H7 (cell line): ENCODE measurements around the gene DIO1. TPM values are rescaled to one million over a fixed set of nuclear protein-coding genes. Genes with fewer than 3 reads are reported as not detected.

ENCODE experiments used
- DNase-seq: peaks from one replicate; pipeline ENCODE4 v3.0.0; 2012
- H3K27me3 ChIP-seq: 2 replicates; pipeline ENCODE4 v1.6.0; 2011; ENCODE audit warnings: mild to moderate bottlenecking, low read length; ENCODE audit not compliant: control insufficient read depth, insufficient read depth
- H3K36me3 ChIP-seq: replicated peaks from 2 replicates; pipeline ENCODE4 v1.5.1; 2011; ENCODE audit warnings: low read length; ENCODE audit not compliant: control insufficient read depth, insufficient read depth
- H3K4me3 ChIP-seq: 2 replicates; pipeline ENCODE4 v1.5.1; 2011; ENCODE audit warnings: low read depth, mild to moderate bottlenecking, control low read depth, low read length, moderate library complexity; ENCODE audit not compliant: insufficient read depth
- total RNA-seq: library from RNA; depleted of rRNA; stranded (reverse); fragments of >200 nt; shearing (Covaris generic); gene quantifications from 2 replicates; pipeline ENCODE4 v1.2.3, GENCODE V29; 2014

DIO1 gene
- total RNA-seq, 1 experiment from 2014 or later = not detected

GRCh38 chr1:53909946-53910345 is 16.0 kb downstream of the DIO1 start:
- H3K27me3 ChIP-seq = no peaks in the 10 kb centered on the region
- H3K36me3 ChIP-seq = no peaks in the 10 kb centered on the region
- H3K4me3 ChIP-seq = no peak overlapping the region
- no peak for DNase-seq

DNA sequence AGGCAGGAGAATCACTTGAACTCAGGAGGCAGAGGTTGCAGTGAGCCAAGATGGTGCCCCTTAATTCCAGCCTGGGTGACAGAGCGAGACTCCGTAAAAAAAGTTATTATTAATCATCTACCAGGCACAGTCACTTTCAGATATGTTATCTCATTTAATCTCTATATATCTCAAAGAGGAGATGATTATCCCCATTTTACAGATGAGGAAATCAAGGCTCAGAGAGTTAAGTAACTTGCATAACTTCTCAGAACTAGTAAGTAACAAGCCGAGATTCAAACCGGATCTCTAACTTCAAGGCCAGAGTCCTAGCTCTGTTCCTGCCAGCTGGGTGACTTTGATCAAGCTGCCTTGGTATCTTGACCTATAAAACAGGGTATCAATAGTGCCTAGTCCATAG is 17.5 kb downstream of the DIO1 start:
- Histone ChIP-seq H3K27me3 (no peaks in the 10 kb centered on the region), H3K36me3 (no peaks in the 10 kb centered on the region), H3K4me3 (no peak overlapping the region)
- DNase-seq = no peak

- Histone ChIP-seq H3K27me3 (no peaks in the 10 kb centered on the region), H3K4me3 (no peak overlapping the region), H3K36me3 (no peaks in the 10 kb centered on the region)
- DNase-seq = peak; percentile 54
Observed at GRCh38 chr1:53913352-53914033, 19.5 kb downstream of the DIO1 start.

DNA sequence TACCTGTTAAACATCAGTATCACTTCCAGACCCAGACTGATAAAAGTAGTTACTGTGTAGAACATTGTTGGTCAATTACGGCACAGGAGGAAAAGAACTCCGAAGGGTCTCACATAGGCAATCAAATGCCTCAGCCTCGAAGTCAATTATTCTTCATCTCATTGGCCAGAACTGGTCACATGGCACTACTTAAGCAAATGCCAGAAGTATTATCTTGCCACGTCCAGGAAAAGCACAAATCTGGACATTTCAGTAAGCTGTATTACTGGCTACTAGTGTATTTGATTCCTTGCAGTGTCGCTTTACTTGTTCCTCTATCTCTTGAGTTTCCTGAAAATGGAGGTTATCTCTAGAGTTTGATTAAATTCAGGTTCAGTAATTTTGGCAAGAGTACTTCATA is 24.4 kb downstream of the DIO1 start:
- Histone ChIP-seq H3K36me3 (peaks cover 2% of the 10 kb centered on the region), H3K27me3 (no peaks in the 10 kb centered on the region), H3K4me3 (no peak overlapping the region)
- no peak for DNase-seq

DNA sequence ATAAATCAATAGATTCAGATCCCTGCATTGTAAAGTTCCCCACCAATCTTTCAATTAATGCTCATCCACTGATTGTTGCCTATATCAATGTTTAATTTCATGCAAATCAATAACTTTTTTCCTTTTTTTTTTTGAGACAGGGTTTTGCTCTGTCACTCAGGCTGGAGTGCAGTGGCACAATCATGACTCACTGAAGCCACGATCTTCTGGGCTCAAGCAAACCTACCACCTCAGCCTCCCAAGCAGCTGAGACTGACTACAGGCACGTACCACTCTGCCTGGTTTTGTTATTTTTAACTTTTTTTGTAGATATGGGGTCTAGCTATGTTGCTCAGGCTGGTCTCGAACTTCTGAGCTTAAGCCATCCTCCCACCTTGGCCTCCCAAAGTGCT is 25.7 kb downstream of the DIO1 start:
- no peak overlapping the region for H3K4me3 ChIP-seq
- H3K36me3 ChIP-seq = peaks cover 2% of the 10 kb centered on the region
- no peaks in the 10 kb centered on the region for H3K27me3 ChIP-seq
- DNase-seq = no peak

DNA sequence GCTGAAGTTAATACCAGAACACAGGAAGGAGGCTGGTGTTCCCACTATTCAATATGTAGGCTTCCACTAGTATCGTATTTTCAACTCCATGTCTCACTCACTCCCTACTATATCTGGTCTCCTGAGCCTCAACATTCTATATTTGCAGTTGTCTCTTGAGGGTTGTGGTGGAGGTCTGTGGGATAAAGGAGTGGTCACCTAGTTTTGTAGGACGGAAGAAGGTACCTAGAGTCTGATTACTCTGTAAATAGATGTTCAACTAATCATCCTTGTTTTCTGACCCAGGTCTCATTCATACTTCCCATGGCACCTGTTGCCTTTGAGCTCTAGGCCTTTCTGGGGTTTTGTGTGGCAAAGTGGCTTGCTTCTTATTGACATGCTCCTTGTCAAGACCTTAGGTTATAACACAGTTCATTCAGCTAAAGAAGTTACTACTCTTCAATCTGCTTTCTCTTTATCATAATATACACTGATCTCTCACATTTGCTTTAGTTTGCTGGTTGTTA is 33.4 kb downstream of the DIO1 start:
- Histone ChIP-seq H3K36me3 (peaks cover 2% of the 10 kb centered on the region), H3K4me3 (no peak overlapping the region), H3K27me3 (no peaks in the 10 kb centered on the region)
- DNase-seq = no peak

DNA sequence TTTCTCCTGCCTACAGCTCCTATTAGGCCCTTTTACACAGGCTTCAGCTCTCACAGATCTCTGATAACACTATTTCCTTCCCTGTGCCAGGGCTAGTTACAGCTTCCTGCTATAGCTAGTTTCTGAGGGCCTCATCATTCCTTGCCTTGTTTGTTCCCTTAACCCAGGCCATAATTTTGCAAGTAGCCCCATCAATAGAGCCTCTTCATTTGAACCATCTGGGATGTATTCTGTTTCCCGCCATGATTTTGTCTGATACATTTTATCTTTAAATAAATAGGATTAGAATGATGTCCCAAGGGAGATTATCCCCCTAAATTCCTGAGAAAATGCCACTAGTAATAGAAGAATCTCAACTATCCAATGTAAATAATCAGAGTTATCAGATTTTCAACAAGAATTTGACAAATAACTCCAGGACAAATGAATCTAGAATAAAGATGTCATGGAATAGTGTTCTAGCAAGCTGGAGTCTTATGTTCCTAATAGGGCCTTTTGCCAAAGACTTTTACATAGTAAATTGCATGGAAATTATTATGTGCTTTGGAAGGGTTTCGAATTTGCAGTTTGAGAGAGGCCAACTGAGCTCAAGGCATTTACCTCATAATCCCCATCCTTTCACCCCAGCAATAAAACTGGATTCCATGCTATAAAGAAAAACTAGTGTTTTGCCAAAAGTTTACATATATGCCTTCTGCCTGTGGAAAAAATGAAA is 35.4 kb downstream of the DIO1 start:
- no peak for DNase-seq
- H3K36me3 ChIP-seq = no peaks in the 10 kb centered on the region; the same call in 1 of the 2 replicates

DNA sequence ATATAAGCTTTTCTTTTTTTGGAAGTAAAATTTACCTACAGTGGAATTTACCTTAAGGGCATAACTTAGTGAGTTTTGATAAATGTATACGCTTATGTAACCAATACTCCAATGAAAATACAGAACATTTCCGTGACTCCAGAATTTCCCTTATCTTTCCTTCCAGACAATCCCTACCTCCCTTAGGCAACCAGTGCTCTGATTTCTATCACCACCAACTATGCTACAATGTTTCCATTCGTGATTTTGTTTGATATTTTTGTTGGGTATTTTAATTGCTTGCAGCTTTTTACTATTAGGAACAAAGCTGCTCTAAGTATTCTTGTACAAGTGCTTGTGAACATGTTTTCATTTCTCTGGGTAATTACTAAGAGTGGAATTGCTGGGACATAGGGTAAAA is 36.9 kb downstream of the DIO1 start:
- Histone ChIP-seq H3K4me3 (no peak overlapping the region), H3K27me3 (no peaks in the 10 kb centered on the region), H3K36me3 (no peaks in the 10 kb centered on the region; the same call in 1 of the 2 replicates)
- DNase-seq = no peak

More for the DNA sequence above, 35.4 kb downstream of the DIO1 start:
- Histone ChIP-seq H3K4me3 (no peak overlapping the region), H3K27me3 (no peaks in the 10 kb centered on the region)

DNA sequence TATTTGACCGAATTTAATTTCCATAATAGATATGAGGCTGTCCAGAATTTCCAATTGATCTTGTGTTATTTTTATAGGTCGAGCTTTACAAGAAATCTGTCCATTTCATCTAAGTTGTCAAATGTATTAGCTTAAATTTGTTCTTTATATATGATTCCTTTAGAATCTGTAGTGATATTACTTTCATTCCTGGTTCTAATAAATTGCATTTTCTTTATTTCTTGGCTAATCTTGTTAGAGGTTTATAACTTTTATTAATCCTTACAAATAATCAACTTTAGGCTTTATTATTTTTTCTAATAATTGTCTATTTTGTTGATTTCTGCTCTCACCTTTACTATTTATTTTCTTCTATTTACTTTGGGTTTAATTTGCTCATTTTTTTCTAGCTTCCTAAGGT is 37.5 kb downstream of the DIO1 start:
- DNase-seq = no peak
- Histone ChIP-seq H3K36me3 (no peaks in the 10 kb centered on the region; the same call in 1 of the 2 replicates), H3K4me3 (no peak overlapping the region), H3K27me3 (no peaks in the 10 kb centered on the region)

- Histone ChIP-seq H3K4me3 (no peak overlapping the region), H3K27me3 (no peaks in the 10 kb centered on the region), H3K36me3 (no peaks in the 10 kb centered on the region)
- no peak for DNase-seq
Observed at GRCh38 chr1:53934170-53934765, 40.3 kb downstream of the DIO1 start.

- H3K4me3 ChIP-seq = no peak overlapping the region
- no peaks in the 10 kb centered on the region for H3K27me3 ChIP-seq
- no peaks in the 10 kb centered on the region for H3K36me3 ChIP-seq
- DNase-seq = no peak
Observed at GRCh38 chr1:53936430-53936829, 42.4 kb downstream of the DIO1 start.

DNA sequence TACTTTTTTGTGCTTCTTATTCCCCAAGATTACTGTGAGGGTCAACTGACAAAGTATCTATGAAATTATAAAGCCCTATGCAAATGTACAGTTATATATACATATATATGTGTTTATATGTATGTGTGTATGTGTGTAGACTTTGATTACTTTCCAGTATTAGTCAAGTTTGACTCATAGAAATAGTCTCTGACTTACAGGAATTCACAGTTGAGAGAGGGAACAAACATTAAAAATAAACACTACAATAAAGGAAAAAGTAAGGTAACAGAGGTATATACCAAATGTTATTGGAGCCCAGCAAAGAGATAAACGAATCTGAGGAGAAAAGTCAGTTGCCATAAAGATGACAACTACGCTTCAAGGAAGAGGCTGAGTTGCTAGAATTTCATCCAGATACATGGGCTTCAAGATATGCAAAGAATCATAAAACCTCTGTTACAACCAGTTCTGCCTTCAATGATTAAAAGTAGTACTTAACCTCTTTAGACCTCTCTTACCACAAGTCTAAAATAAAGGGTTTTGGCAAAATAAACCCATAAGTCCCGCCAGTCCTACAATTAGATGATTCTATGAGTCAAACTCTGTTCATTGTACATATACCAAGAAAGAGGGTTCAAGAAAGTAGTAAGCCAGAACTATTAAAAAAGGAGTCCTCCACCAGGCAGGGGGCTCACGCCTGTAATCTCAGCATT is 44.3 kb downstream of the DIO1 start:
- Histone ChIP-seq H3K36me3 (no peaks in the 10 kb centered on the region), H3K27me3 (no peaks in the 10 kb centered on the region), H3K4me3 (no peak overlapping the region)
- no peak for DNase-seq

DNA sequence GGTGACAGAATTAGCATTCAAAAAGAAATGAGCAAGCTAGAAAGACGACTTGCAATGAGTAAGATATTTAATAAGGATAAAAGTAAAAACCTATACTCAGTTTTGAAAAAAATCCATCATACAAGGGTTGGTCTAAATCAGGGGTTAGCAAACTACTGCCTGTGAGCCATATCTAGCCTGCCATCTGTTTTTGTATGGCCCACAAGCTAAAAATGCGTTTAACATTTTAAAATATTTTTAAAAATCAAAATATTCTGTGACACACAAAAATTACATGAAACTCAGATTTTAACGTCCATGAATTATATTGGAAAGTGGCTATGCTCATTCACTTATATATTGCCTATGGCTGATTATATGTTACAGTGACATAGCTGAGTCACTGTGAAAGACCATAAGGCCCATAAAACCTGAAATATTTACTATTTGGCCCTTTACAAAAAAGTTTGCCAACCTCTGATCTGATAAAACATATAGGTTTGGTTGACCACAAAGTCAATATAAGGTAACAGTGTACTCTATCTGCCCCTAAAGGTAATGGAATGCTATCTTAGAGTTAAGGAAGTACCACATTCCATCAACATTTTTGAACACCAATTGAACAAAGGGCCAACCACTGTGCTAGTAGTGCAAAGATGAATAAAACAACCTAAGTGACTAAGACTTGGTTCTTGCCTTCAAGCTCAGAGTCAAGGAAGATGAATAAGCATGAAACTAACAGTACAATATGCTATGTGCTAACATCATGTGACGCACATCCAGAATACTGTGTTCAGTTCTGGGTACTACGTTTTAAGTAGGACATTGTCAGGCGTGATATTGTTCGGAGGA is 48.4 kb downstream of the DIO1 start:
- Histone ChIP-seq H3K36me3 (no peaks in the 10 kb centered on the region), H3K4me3 (no peak overlapping the region), H3K27me3 (no peaks in the 10 kb centered on the region)
- no peak for DNase-seq

DNA sequence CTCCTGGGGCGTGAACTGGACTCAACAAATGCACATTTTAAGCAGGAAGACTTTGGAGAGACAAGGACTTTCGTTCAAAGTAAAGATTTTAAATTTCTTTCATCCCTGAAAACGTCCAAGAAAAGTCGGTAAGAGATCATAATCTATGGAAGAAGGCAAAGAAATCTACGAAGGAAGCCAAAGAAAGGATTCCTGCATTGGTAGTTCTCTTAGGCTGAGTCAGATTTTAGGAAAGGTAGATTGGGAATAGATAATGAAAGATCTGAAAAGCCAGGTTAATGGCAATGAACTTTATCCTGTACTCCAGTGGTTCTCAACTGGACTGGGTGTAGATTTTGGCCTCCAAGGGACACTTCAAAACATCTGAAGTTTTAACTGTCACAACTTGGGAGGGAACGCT is 49.1 kb downstream of the DIO1 start:
- no peaks in the 10 kb centered on the region for H3K27me3 ChIP-seq
- no peak overlapping the region for H3K4me3 ChIP-seq
- H3K36me3 ChIP-seq = no peaks in the 10 kb centered on the region
- DNase-seq = no peak
